Pancreas (tissue), 10 donors: Measurements from ENCODE around the gene MMP23B. TPM values are rescaled to one million over a fixed set of nuclear protein-coding genes. Genes with fewer than 3 reads are reported as not detected.
"Not testable (repeated sequence)": the region's sequence is repeated elsewhere in the genome, so short reads cannot be mapped to it uniquely, and the experiment has no call there.

Experiments used
- ATAC-seq, 4 donors: fragments of 200-7000 bp; cut with Tn5 transposase; one replicate each; pipeline versions ENCODE4 v1.8.0 to v1.9.1; 2020; ENCODE audit warnings: mild to moderate bottlenecking in 4 of 4, moderate library complexity in 4 of 4
- DNase-seq, 6 donors: peaks; one replicate each; pipeline ENCODE4 v3.0.0-alpha.2; 2020
- FAIRE-seq: peaks from 2 replicates; lab custom pipeline; 2012; peaks lifted over from hg19 to GRCh38; lab: Jason Lieb, UNC
- H3K27ac ChIP-seq, 4 donors: fragments of 200-600 bp; sonication (generic); 1 replicate in 3 of 4; 2 replicates in 1 of 4; pipeline versions ENCODE4 v1.5.0 to v1.8.0; 2020
- H3K27me3 ChIP-seq, 4 donors: fragments of 200-600 bp; one replicate each; pipeline ENCODE4 v1.8.0; 2021
- H3K36me3 ChIP-seq, 3 donors: fragments of 200-600 bp; sonication (generic) in 1 of 3; one replicate each; pipeline versions ENCODE4 v1.5.0 to v1.8.0; 2020 to 2021
- H3K4me1 ChIP-seq, 3 donors: fragments of 200-600 bp; one replicate each; pipeline ENCODE4 v1.8.0; 2021
- H3K4me3 ChIP-seq, 4 donors: fragments of 200-600 bp; sonication (generic) in 2 of 4; one replicate each; pipeline versions ENCODE4 v1.5.0 to v1.8.0; 2020 to 2021
- H3K9me3 ChIP-seq, 4 donors: fragments of 200-600 bp; one replicate each; pipeline ENCODE4 v1.8.0; 2021
- WGBS, 2 donors: extraction: QIAGEN DNeasy Blood & Tissue Kit; methylation state at CpG; one replicate each; pipeline ENCODE4 v1.1.7; 2013; 5-methylcytosine and 5-hydroxymethylcytosine counted together
- intact Hi-C, 3 donors: fragments of 100-400 bp; cut with DNase I; formaldehyde crosslinking; loops; one replicate each; pipeline versions ENCODE4 v1.11.1 to v1.14.2; 2022
- polyA plus RNA-seq, 2 donors: library from polyadenylated mRNA; stranded (reverse); fragments of 200-250 nt; gene quantifications; one replicate each; pipeline ENCODE4 v1.2.3, GENCODE V29; 2013
- total RNA-seq, 6 donors: library from RNA; stranded (reverse); fragmentation: NEBNext Ultra II Directional in 4 of 6; extraction: Animal tissue kit (Norgen Biotek cat#: 25700) in 4 of 6; gene quantifications; one replicate each; pipeline versions ENCODE4 v1.2.1 to v1.2.4, GENCODE V29; 2021 to 2023
- donor health status: healthy with polysubstance abuse.
- donor health status: DM: no; HTN: no; CAD: no; lungs with moderate emphysema.
- donor health status: DM: no; HTN: no; CAD: no.
- donor health status: control.
- donor health status: control.
- donor health status: Bipolar disorder and iron deficiency.
- donor health status: DM: yes; HTN: yes; CAD: no.
- donor health status: DM: no; HTN: no; CAD: no.
- donor health status: DM: no; HTN: no; CAD: no.
- donor health status: DM: yes; HTN: yes; CAD: no.

MMP23B gene
- total and polyA plus RNA-seq, 8 donors: 0.46 to 12.3 (median 1.6) TPM

- intact Hi-C loops, ATAC-seq, H3K4me1 ChIP-seq, H3K9me3 ChIP-seq, H3K27ac ChIP-seq, H3K4me3 ChIP-seq, H3K27me3 ChIP-seq, FAIRE-seq: not testable (repeated sequence)
- peaks cover 0 to 14% (median 7%) of the 10 kb centered on the region in 3 donors for H3K36me3 ChIP-seq
- DNase-seq: peak in 3 of 6 donors; percentile 22 to 48 (median 46)
- 92% methylated on average over 32 to 37 of the region's 37 CpGs for WGBS, 2 donors
Observed at GRCh38 chr1:1636621-1637478, 4.9 kb downstream of the MMP23B start.

- H3K9me3 ChIP-seq, H3K27me3 ChIP-seq, H3K27ac ChIP-seq, ATAC-seq, H3K4me3 ChIP-seq, intact Hi-C loops, FAIRE-seq, H3K4me1 ChIP-seq: not testable (repeated sequence)
- DNase-seq: peak in 3 of 6 donors; percentile 4 to 32 (median 24)
- peaks cover 0 to 14% (median 7%) of the 10 kb centered on the region in 3 donors for H3K36me3 ChIP-seq
- WGBS, 2 donors: 90 to 94% methylated on average over 10 to 14 of the region's 14 CpGs
Observed at GRCh38 chr1:1637479-1637875, 5.5 kb downstream of the MMP23B start.

- intact Hi-C loops, H3K9me3 ChIP-seq, ATAC-seq, FAIRE-seq, H3K27me3 ChIP-seq, H3K4me3 ChIP-seq, H3K27ac ChIP-seq, H3K4me1 ChIP-seq: not testable (repeated sequence)
- DNase-seq: peak in 3 of 6 donors; percentile 4 to 31 (median 12)
- 92 to 97% methylated on average over 8 to 9 of the region's 13 CpGs for whole genome bisulfite sequencing, 2 donors
- H3K36me3 ChIP-seq: peaks cover 0 to 14% (median 7%) of the 10 kb centered on the region in 3 donors
Observed at GRCh38 chr1:1638528-1638927, 6.6 kb downstream of the MMP23B start.

- H3K27ac ChIP-seq, H3K4me1 ChIP-seq, ATAC-seq, H3K4me3 ChIP-seq, intact Hi-C loops, H3K27me3 ChIP-seq, FAIRE-seq, H3K9me3 ChIP-seq: not testable (repeated sequence)
- peak in 2 of 6 donors; percentile 9 to 39 for DNase-seq
- 92 to 98% methylated on average over 16 of the region's 16 CpGs for WGBS, 2 donors
- peaks cover 0 to 14% (median 7%) of the 10 kb centered on the region in 3 donors for H3K36me3 ChIP-seq
Observed at GRCh38 chr1:1639368-1639767, 7.4 kb downstream of the MMP23B start.

GRCh38 chr1:1640081-1640480 is 8.1 kb downstream of the MMP23B start:
- ATAC-seq, H3K27ac ChIP-seq, intact Hi-C loops, H3K9me3 ChIP-seq, FAIRE-seq, H3K4me3 ChIP-seq, H3K4me1 ChIP-seq, H3K27me3 ChIP-seq: not testable (repeated sequence)
- 92 to 100% methylated on average over 2 to 21 of the region's 25 CpGs for WGBS, 2 donors
- DNase-seq: peak in 2 of 6 donors; percentile 23 to 30
- H3K36me3 ChIP-seq: peaks cover 0 to 14% (median 7%) of the 10 kb centered on the region in 3 donors

GRCh38 chr1:1640711-1641461 is 8.9 kb downstream of the MMP23B start:
- H3K27me3 ChIP-seq, H3K9me3 ChIP-seq, intact Hi-C loops, H3K27ac ChIP-seq, FAIRE-seq, H3K4me3 ChIP-seq, ATAC-seq, H3K4me1 ChIP-seq: not testable (repeated sequence)
- 92 to 96% methylated on average over 22 to 32 of the region's 38 CpGs for whole genome bisulfite sequencing, 2 donors
- H3K36me3 ChIP-seq: peaks cover 0 to 14% (median 7%) of the 10 kb centered on the region in 3 donors
- peak in 2 of 6 donors; percentile 22 to 26 for DNase-seq

- H3K27ac ChIP-seq, H3K4me3 ChIP-seq, DNase-seq, H3K4me1 ChIP-seq, FAIRE-seq, ATAC-seq, H3K9me3 ChIP-seq, H3K27me3 ChIP-seq, intact Hi-C loops: not testable (repeated sequence)
- H3K36me3 ChIP-seq: peaks cover 0 to 16% (median 0%) of the 10 kb centered on the region in 3 donors
- WGBS, 2 donors: 83 to 87% methylated on average over 5 of the region's 5 CpGs
Observed at GRCh38 chr1:1646326-1646725, 14.4 kb downstream of the MMP23B start.

- peak in 1 of 4 donors; percentile 8 for ATAC-seq
- intact Hi-C loops, FAIRE-seq, H3K27me3 ChIP-seq, H3K4me3 ChIP-seq, H3K9me3 ChIP-seq, H3K27ac ChIP-seq, H3K4me1 ChIP-seq: not testable (repeated sequence)
- 85 to 88% methylated on average over 17 of the region's 17 CpGs for WGBS, 2 donors
- DNase-seq: peak in 3 of 6 donors; percentile 2 to 36 (median 29)
- H3K36me3 ChIP-seq: peaks cover 0 to 17% (median 0%) of the 10 kb centered on the region in 3 donors
Observed at GRCh38 chr1:1647567-1648241, 15.7 kb downstream of the MMP23B start.

- H3K27me3 ChIP-seq, intact Hi-C loops, H3K4me1 ChIP-seq, H3K4me3 ChIP-seq, H3K9me3 ChIP-seq, H3K27ac ChIP-seq: not testable (repeated sequence)
- FAIRE-seq (peak; percentile 34), ATAC-seq (peak in 1 of 4 donors; percentile 33), DNase-seq (peak in 3 of 6 donors; percentile 4 to 41 (median 18))
- peaks cover 0 to 23% (median 0%) of the 10 kb centered on the region in 3 donors for H3K36me3 ChIP-seq
- 83 to 87% methylated on average over 11 of the region's 11 CpGs for WGBS, 2 donors
Observed at GRCh38 chr1:1648265-1648664, 16.3 kb downstream of the MMP23B start.
